ENCODE results near the gene EYS. TPM values are rescaled to one million over a fixed set of nuclear protein-coding genes. Genes with fewer than 3 reads are reported as not detected.

Gene EYS
- total and polyA plus RNA-seq, 2 of the 13 experiments (the other 11 are each of a cell fraction or from before 2014, with no cell fraction given): 0.04 to 0.07 TPM

DNA sequence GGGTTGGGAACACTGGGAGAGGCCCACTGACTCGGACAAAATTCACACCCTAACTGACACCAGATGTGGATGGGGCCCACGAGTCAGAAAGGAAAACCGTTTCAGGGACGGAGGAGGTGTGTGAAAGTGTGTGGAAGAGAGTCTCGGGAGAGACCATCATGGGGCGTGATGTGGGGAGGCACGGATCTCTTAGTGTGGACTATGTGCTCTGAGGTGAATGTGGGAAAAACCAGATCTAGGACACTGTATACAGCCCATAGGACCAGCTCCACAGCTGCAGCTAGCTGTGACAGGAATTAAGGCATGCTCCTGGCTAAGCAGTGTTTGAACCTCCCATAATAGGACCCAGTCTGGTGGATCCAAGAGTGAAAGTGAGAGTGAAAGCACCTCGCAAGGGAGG, 1380.1 kb downstream of the EYS start:
- ATAC-seq (no peak), DNase-seq (ENCODE audit: low spot score) (no peak), FAIRE-seq (no peak)
- in situ Hi-C loops (cut with HindIII; ENCODE audit: extremely low pct_ligation_motif_present, low pct_unique_long_range_greater_than_20kb): loop anchor here (10.0 kb wide), 1 partner anchor 402 kb away; no protein-coding TSS in a partner anchor
- Histone ChIP-seq H3K79me2 (ENCODE audit: insufficient read depth, low read length) (no peaks in the 10 kb centered on the region), H3K36me3 (replicated peaks in 1 of 2; ENCODE audit: control insufficient read depth in 1 of 2, insufficient read depth in 2 of 2, low read length in 2 of 2) (no peaks in the 10 kb centered on the region), H3K9me3 (ENCODE audit: low read length) (no peaks in the 10 kb centered on the region), H3K4me3 (replicated peaks in 1 of 3; ENCODE audit: insufficient read depth in 1 of 3, low read depth in 2 of 3, low read length in 3 of 3) (no peak overlapping the region), H3K27ac (ENCODE audit: extremely low read length, insufficient read depth, low read length) (no peak overlapping the region), H3K4me1 (ENCODE audit: insufficient read depth, low read length) (no peaks in the 10 kb centered on the region), H4K20me1 (ENCODE audit: insufficient read depth, low read length) (no peaks in the 10 kb centered on the region), H3K9ac (ENCODE audit: insufficient read depth, low read depth, low read length) (no peak overlapping the region), H2AFZ (ENCODE audit: low read length) (no peak overlapping the region), H3K4me2 (ENCODE audit: low read depth, low read length) (no peak overlapping the region), H3K27me3 (ENCODE audit: control insufficient read depth in 1 of 2, insufficient read depth in 2 of 2, low read length in 2 of 2) (no peaks in the 10 kb centered on the region)
- intact Hi-C loops (cut with micrococcal nuclease; ENCODE audit: unreplicated experiment): no loop called here
- BruUV-seq (replicated peaks): no TSS peak
- TF ChIP-seq ZNF776 (CRISPR knock-in tag; IDR thresholded peaks at IDR 0.05) (no peak), NR2F6 (IDR thresholded peaks at IDR 0.05) (no peak), NR2F6 (CRISPR knock-in tag; IDR thresholded peaks at IDR 0.05) (no peak), ARNT (IDR thresholded peaks at IDR 0.05) (no peak), ELF1 (CRISPR knock-in tag; IDR thresholded peaks at IDR 0.05) (no peak), DPF2 (CRISPR knock-in tag; IDR thresholded peaks at IDR 0.05; ENCODE audit: borderline replicate concordance, low read depth) (no peak), ZNF503 (CRISPR knock-in tag; IDR thresholded peaks at IDR 0.05) (no peak), SOX6 (IDR thresholded peaks at IDR 0.05) (no peak), SOX6 (CRISPR knock-in tag; IDR thresholded peaks at IDR 0.05) (no peak), ZBTB37 (CRISPR knock-in tag; IDR thresholded peaks at IDR 0.05) (no peak), PHF5A (CRISPR knock-in tag; IDR thresholded peaks at IDR 0.05; ENCODE audit: low read depth, unreplicated experiment) (no peak), THAP9 (CRISPR knock-in tag; IDR thresholded peaks at IDR 0.05; ENCODE audit: borderline replicate concordance) (no peak)
- TF ChIP-seq, protein P1, sequence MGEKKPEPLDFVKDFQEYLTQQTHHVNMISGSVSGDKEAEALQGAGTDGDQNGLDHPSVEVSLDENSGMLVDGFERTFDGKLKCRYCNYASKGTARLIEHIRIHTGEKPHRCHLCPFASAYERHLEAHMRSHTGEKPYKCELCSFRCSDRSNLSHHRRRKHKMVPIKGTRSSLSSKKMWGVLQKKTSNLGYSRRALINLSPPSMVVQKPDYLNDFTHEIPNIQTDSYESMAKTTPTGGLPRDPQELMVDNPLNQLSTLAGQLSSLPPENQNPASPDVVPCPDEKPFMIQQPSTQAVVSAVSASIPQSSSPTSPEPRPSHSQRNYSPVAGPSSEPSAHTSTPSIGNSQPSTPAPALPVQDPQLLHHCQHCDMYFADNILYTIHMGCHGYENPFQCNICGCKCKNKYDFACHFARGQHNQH (CRISPR knock-in tag; IDR thresholded peaks at IDR 0.05): no peak
- TF ChIP-seq, protein P2, sequence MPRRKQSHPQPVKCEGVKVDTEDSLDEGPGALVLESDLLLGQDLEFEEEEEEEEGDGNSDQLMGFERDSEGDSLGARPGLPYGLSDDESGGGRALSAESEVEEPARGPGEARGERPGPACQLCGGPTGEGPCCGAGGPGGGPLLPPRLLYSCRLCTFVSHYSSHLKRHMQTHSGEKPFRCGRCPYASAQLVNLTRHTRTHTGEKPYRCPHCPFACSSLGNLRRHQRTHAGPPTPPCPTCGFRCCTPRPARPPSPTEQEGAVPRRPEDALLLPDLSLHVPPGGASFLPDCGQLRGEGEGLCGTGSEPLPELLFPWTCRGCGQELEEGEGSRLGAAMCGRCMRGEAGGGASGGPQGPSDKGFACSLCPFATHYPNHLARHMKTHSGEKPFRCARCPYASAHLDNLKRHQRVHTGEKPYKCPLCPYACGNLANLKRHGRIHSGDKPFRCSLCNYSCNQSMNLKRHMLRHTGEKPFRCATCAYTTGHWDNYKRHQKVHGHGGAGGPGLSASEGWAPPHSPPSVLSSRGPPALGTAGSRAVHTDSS (CRISPR knock-in tag; conservative IDR thresholded peaks at IDR 0.05): no peak
- CTCF ChIA-PET (ENCODE audit: low intra/inter-chr PET ratio, low total read pairs): no interaction called here
- 17% methylated on average over 8 of the region's 8 CpGs for WGBS (ENCODE audit: low lambda C conversion rate)
- POLR2A ChIA-PET: no interaction called here

Measured in HepG2 (cell line).